NCI-H524 (cell line): Measurements from ENCODE around the gene DCUN1D2.
"Not testable (repeated sequence)": the region's sequence is repeated elsewhere in the genome, so short reads cannot be mapped to it uniquely, and the experiment has no call there.

Source experiments
- DNase-seq, 2 experiments: peaks; one replicate each; lab custom pipeline; 2025; lab: John Stamatoyannopoulos, UW

DCUN1D2 gene

DNA sequence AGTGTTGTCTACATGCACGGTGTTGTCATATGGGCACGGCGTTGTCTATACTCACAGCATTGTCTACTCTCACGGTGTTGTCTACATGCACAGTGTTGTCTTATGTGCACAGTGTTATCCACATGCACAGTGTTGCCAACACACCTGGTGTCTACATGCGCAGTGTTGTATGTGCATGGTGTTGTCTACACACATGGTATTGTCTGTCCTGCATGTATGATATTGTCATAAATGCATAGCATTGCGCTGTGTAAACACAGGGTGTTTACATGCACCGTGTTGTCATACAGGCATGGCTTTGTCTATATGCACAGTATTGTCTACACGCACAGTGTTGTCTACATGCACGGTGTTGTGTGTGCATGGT is 44.0 kb downstream of the DCUN1D2 start:
- no peak for DNase-seq

DNA sequence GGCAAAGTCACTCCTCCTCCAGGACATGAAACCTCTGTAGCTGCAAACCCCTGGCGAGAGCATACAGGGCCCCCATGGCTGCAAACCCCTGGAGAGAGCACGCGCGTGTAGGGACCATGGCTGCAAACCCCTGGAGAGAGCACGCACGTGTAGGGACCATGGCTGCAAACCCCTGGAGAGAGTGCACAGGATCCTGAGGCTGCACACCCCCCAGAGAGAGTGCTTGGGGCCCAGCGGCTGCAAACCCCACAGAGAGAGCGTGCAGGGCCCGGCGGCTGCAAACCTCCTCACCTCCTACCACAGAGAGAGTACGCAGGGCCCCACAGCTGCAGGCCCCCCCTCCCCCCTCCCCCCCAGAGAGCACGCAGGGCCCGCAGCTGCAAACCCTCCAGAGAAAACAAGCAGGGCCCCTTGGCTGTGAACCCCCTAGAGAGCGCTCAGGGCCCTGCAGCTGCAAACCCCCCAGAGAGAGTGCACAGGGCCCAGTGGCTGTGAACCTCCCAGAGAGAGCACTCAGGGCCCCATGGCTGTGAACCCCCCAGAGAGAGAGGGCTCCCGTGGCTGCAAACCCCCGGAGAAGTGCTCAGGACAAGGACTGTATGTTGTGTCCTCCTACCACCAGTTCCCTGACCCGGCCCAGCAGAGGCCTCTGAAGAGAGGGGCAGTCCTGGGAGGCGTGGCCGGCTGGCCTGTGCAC is 44.6 kb downstream of the DCUN1D2 start:
- DNase-seq = no peak

DNA sequence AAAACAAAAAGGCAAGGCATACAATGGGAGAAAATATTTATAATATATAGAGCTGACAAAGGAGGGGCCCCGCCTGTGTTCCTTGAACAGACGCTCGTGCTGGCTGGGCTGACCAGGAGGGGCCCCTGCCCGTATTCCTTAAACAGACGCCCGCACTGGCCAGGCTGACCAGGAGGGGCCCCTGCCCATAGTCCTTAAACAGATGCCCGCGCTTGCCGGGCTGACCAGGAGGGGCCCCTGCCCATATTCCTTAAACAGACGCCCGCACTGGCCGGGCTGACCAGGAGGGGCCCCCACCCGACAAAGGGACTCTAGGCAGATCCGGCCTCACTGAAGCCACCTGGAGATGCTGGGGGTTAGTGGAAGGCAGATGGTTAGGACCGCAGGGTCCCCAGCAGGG is 46.5 kb downstream of the DCUN1D2 start:
- DNase-seq = no peak

DNA sequence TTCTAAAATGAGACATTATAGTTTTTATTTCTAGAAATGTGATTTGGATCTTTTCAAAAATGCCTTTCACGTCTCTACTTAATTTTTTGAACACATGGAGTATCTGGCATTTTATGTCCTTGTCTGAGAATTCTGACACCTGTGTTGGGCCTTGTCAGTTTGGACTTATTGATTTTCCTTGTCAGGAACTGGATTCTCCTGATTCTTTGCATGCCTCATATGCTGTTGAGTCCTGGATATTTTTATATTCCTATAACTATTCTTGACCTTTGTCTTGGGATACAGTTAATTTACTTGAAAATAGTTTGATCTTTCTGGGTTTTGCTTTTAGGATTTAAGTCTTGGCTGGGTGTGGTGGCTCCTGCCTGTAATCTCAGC is 47.5 kb downstream of the DCUN1D2 start:
- DNase-seq = no peak

DNA sequence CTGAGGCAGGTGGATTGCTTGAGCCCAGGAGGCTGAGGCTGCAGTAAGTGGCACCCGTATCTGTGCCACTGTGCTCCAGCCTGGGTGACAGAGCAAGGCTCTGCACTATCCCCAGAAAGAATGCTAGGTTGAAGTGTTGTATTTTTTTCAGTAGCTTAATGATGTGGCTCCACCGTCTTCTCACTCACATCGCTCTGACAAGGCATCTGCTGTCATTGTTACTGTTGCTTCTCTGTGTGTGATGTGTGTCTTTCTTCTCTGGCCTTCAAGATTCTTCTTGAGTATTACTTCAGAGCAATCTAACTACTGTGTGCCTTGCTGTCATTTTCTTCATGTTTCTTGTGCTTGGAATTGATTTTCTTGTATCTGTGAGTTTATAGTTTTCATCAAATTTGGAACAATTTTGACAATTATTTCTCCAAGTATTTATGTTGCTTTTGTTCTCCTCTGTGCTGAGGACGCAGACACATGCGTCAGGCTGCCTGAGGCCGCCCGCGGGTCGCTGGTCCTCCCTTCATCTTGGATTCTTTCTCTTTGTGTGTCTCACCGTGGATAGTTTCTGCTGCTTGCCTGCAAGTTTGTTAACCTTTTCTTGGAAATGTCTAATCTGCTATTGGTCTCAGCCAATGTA is 48.0 kb downstream of the DCUN1D2 start:
- DNase-seq = no peak

DNA sequence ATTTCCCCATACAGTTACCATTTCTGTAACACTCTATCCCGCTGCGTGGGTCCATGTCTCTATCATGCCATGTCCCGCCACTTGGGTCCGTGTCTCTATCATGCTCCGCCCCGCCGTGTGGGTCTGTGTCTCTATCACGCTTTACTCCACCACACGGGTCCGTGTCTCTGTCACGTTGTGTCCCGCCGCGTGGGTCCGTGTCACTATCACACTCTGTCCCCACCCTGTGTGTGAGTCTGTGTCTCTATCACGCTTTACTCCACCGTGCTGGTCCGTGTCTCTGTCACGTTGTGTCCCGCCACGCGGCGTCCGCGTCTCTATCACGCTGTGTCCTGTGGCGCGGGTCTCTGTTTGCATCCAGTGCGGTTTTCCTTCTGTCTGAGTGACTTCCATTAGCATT is 48.9 kb downstream of the DCUN1D2 start:
- no peak for DNase-seq

DNA sequence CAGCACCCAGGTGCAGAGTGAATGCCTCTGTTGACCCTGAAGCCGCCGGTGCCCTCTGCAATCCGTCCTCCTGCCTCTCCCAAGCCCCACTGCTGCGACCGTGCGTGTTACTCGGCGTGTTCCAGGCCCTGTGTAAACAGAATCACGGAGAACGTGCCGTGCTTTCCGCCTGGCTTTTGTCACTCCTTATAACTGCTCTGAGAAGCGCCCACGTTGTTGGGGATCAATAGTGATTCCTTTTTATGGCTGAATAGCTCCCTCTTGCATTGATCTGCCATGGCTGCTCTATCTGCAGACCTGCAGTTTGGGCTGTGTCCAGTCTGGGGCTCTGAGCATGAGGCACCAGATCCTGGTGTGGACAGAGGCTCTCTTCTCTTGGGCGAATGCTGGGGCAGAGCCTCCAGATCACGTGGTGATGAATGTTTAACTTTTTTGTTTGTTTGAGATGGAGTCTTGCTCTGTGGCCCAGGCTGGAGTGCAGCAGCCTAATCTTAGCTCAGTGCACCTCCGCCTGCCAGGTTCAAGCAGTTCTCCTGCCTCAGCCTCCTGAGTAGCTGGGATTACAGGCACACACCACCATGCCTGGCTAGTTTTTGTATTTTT is 53.0 kb downstream of the DCUN1D2 start:
- DNase-seq = no peak

DNA sequence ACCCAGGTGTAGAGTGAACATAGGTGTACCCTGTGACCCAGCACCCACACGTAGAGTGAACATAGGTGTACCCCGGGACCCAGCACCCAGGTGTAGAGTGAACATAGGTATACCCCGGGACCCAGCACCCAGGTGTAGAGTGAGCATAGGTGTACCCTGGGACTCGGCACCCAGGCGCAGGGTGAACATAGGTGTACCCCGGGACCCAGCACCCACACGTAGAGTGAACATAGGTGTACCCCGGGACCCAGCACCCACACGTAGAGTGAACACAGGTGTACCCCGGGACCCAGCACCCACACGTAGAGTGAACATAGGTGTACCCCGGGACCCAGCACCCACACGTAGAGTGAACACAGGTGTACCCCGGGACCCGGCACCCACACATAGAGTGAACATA is 53.6 kb downstream of the DCUN1D2 start:
- not testable (repeated sequence) for DNase-seq

DNA sequence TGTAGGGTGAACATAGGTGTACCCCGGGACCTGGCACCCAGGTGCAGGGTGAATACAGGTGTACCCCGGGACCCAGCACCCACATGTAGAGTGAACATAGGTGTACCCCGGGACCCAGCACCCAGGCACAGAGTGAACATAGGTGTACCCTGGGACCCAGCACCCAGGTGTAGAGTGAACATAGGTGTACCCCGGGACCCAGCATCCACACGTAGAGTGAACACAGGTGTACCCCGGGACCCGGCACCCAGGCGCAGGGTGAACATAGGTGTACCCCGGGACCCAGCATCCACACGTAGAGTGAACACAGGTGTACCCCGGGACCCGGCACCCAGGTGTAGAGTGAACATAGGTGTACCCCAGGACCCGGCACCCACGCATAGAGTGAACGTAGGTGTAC is 54.6 kb downstream of the DCUN1D2 start:
- DNase-seq = not testable (repeated sequence)

DNA sequence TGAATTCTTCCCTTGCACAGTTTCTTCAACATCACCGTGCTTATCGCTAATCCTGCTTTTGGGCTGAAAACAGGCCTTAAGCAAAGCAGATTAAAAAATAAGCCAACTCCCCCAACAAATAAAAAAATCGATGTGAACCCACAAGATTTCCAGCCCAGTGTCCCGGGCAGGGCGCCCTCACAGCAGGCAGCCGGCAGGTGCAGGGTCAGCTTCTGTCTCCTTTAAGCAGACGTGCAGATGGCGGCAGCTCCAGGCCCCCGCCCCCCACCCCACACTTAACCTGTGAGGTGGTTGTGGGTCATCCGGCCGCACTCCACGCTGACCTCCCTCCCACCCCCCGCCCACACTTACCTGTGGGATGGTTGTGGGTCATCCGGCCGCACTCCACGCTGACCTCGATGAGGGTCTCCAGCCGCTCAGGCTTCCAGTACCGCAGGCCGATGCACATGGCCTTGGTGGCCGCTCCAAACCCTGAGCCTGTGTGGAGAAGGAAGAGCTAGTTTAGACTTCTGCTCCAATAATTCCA is 57.1 kb downstream of the DCUN1D2 start:
- DNase-seq = no peak

DNA sequence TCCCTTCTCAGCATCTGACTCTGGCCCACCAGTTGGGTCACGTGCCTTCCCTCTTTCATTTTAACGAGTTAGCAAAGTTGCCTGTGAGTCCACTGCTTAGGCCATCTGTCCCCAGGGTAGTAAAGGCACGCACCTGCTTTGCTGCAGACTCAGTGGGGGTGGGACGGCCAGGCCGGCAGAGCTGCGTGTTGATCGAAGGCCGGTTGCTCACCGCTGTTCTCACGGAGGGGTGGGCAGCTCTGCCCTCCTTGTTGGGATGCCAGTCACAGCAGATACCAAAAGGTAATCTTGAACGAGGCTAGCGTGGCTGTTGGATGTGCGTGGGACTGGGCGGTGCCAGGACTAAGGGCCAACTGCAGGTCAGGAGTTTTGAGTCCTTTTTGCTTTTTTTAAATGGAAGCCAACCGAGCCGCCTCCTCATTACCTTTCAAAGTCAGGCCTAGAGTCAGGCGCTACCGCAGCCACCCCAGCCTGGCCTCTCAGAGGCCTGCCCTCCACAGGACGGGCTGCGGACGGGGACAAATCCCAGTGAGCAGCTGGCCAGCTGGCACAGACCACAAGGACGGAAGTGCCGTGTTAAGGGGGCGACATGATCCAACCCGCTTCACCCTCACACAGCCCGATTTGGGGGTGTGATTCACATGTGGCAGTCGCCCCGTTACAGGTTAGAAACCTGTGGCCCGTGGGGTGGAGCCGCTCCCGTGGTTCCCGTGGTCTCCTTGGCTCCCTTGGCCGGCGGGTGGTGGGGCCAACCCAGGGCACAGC is 57.8 kb downstream of the DCUN1D2 start:
- DNase-seq = no peak

DNA sequence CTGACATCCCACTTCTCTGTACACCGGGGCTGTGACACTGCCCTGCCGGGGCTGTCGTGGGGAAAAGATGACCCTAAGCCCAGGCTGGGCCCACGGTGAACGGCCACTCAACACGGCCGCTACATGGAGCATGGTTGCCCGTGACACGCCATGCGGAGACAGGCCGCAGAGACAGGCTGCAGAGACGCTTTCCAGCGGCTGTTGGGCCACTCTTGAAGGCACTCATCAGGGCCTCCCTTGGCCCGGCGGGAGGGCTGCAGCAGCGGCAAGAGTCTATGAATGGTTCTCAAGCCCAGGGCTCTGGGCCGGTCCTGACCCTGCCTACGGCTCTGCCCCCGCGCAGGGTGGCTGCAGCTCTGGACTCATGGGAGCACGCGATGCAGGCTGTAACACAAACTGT is 59.3 kb downstream of the DCUN1D2 start:
- no peak for DNase-seq

DNA sequence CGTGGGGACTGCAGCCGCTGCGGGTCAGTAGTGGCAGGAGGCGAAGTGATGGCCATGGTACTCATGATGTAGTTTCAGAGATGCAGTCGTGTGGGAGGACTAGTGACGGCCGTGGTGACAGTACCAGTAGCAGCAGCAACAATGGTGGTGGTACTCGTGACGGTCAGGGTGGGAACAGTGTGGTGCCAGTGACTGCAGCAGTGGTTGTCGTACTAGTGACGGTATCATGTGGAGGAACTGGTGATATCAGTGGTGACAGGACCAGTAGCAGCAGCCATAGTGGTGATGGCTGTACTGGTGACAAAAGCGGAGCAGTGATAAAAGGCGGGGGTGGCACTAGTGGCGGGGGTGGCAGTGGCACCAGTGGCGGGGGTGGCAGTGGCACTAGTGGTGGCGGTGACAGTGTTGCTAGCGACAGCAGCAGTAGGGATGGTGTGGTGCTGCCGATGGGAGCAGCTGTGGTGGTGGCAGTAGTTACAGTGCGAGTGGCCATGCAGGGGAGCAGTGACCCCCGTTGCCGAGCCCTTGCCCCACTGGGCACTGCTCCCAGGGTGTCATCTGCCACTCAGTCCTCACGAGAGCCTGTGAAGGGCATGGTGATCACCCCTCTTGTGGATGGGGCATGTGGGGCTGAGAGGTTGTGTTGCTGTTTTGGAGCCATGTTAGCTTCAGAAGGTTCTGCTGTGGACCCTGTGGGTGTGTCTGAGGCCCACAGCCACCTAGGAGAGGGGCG is 60.0 kb downstream of the DCUN1D2 start:
- DNase-seq = no peak

DNA sequence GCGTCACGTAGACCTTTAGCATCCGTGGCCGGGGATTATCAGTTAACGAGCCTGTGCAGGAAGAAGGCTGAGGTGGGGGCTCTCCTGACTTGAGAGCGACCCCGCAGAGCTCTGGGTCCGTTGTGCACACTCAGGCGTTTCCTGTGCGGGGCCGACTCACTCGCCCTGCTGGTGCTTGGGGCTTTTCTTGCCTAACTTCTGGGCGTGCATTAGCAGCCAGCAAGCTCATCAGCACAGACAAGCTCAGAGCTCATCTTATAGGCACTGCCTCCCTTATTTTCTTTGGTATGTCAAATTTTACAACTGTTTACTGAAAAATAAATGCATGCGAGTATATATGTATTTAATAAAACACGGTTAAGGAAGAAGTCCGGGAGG is 60.9 kb downstream of the DCUN1D2 start:
- DNase-seq = no peak

DNA sequence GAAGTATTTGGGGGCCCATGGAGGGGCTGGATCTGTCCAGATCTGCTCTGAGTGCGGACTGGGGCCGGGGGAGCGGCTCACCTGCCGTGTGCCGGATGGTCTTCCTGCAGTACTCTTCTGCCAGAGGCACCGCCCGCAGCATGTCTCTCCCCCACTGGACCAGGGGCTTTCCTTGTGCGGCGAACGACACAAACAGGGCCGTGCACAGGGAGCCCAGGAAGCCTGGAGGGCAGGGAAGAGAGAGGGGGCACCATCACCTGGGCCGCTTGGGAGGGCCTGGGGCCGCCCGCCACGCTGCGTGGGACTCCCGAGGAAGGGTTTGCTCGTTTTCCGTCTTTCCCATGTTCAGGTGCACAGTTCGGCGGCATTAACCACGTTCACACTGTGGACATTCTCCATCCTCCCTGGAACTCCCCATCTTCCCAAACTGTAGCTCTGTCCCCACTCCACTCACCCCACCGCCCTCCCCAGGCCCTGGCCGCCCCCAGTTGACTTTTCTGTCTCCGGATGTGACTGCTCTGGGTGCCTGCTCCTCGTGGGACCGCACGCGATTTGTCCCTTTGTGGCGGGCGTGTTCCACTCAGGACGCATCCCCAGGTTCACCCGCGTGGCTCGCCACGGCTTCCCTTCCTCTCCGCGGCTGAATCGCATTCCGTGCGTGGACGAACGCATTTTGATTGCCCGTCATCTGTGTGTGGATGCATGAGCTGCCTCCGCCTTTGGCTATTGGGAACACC is 61.5 kb downstream of the DCUN1D2 start:
- no peak for DNase-seq

DNA sequence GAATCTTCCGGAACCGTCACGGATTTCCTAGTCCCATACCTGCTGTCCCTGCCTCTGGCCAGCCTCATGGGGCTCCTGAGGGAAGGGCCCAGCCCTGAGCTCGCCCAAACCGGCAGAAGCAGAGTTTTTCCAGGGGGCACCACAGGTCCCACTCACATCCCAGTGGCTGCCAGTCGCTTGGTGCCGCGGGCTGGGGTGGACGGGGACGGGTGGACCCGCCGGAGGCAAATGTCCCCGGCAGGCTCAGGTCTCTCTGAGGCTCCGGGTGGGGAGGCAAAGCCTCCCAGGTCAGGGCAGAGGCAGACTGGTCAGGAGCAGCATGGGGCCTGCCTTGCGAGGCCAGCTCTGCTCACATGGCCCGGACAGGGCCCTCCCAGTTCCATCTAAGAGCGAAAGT is 62.0 kb downstream of the DCUN1D2 start:
- no peak for DNase-seq

DNA sequence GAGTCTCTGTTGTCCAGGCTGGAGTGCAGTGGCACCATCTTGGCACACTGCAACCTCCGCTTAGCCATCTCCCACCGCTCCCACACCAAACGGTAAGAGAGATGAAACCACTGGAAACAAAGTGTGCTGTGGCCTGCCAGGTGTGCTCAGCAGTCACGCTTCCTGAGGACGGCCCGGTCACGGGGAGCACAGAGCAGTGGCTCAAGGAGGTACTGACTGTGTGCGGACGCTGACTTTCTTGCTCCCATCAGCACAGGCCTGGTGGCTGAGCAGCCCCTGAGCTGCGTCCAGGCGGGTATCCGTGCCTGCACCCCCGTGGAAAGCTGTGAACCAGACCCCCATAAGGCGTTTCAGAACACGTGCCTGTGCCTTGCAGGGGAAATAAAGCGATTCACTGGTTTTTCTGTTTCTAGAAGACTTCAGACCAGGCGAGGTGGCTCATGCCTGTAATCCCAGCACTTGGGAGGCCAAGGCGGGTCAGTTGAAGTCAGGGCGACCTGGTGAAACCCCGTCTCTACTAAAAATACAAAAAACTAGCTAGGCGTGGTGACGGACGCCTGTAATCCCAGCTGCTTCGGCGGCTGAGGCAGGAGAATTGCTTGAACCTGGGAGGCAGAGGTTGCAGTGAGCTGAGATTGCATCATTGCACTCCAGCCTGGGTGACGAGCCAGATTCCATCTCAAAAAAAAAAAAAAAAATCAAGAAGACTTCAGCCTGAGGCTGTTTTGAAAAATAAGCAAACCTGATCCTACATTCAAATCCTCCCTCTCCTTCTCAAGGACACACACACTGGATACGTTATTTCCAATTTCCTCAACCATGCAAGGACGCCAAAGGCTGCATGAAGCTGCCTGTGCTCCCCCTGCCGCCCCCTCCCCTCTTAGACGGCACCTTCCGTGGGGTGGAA is 62.7 kb downstream of the DCUN1D2 start:
- DNase-seq = no peak

DNA sequence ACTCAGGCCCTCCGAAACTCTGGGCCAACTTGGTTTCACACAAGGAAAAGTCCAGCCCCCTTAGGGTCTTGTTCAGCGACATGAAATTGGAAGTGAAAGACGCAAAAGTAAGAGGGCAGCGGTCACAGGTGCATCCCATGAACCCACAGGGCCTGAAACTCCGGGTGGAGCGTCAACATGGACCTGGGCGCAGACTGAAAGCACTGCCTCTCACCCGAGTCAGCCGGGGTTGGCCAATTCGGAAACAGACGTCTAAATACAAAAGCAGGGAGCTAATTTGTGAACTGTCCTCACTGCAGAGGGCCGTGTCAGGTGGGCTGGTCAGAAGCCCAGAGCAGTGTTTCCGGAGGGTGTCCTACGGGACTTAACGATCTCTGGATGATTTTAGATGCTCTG is 63.9 kb downstream of the DCUN1D2 start:
- DNase-seq = no peak

DNA sequence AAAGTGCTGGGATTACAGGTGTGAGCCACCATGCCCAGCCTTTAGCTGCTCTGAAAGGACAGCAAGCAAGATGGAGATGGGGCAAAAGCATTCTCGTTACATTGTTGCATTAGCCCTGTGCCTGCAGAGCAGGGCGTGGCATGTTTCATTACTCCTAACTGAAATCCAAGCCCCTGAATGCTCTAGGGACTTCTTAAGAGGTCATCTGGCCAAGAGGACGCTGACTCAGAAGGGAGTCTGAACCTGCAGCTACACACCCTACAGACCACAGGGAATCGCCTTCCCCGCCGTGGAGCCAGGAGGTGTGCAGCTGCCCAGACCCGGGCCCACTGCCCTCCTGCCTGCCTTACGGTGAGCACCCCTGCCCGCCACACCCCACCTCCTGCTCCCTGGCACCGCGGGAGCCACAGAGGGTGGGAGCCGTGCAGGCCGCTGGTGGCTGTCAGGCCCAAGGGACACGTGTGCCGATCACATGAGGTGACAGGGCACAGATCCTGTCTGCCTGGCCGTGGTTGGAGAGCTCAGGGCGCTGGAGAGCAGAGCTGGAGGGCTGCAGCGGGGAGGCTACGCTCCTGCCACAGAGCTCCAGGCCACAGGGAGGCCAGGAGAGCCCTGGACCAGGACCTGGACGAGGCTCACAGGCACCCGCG is 64.4 kb downstream of the DCUN1D2 start:
- DNase-seq = no peak
